ENCODE results near the gene TRAF3IP1.

Gene TRAF3IP1

GRCh38 chr2:238296638-238297457, 23.5 kb upstream of the TRAF3IP1 start:
- no peak for TF ChIP-seq MAX (IDR thresholded peaks at IDR 0.05; ENCODE audit: low read depth, low read length)
- TF ChIP-seq CTCF (IDR thresholded peaks at IDR 0.05; ENCODE audit: low read depth, low read length): no peak
- TF ChIP-seq POLR2A (IDR thresholded peaks at IDR 0.05; ENCODE audit: extremely low read depth, insufficient read length): no peak
- no peak for TF ChIP-seq MYC (IDR thresholded peaks at IDR 0.05; ENCODE audit: low read depth, low read length)

GRCh38 chr2:238299803-238300202, 20.5 kb upstream of the TRAF3IP1 start:
- H3K4me3 ChIP-seq (ENCODE audit: low read depth, low read length): no peak overlapping the region
- DNase-seq (ENCODE audit: low read depth): no peak
- TF ChIP-seq MAX (IDR thresholded peaks at IDR 0.05; ENCODE audit: low read depth, low read length) (no peak), CTCF (IDR thresholded peaks at IDR 0.05; ENCODE audit: low read depth, low read length) (no peak), POLR2A (IDR thresholded peaks at IDR 0.05; ENCODE audit: extremely low read depth, insufficient read length) (no peak), MYC (IDR thresholded peaks at IDR 0.05; ENCODE audit: low read depth, low read length) (no peak)

More at GRCh38 chr2:238296638-238297457, 23.5 kb upstream of the TRAF3IP1 start:
- no peak for DNase-seq (ENCODE audit: low read depth)
- no peak overlapping the region for H3K4me3 ChIP-seq (ENCODE audit: low read depth, low read length)

- TF ChIP-seq MYC (IDR thresholded peaks at IDR 0.05; ENCODE audit: low read depth, low read length) (no peak), POLR2A (IDR thresholded peaks at IDR 0.05; ENCODE audit: extremely low read depth, insufficient read length) (no peak), CTCF (IDR thresholded peaks at IDR 0.05; ENCODE audit: low read depth, low read length) (no peak), MAX (IDR thresholded peaks at IDR 0.05; ENCODE audit: low read depth, low read length) (no peak)
- DNase-seq (ENCODE audit: low read depth): no peak
- no peak overlapping the region for H3K4me3 ChIP-seq (ENCODE audit: low read depth, low read length)
Observed at GRCh38 chr2:238302087-238302486, 18.2 kb upstream of the TRAF3IP1 start.

GRCh38 chr2:238302751-238303150, 17.6 kb upstream of the TRAF3IP1 start:
- TF ChIP-seq MYC (IDR thresholded peaks at IDR 0.05; ENCODE audit: low read depth, low read length): no peak
- no peak for TF ChIP-seq CTCF (IDR thresholded peaks at IDR 0.05; ENCODE audit: low read depth, low read length)
- TF ChIP-seq POLR2A (IDR thresholded peaks at IDR 0.05; ENCODE audit: extremely low read depth, insufficient read length): no peak
- TF ChIP-seq MAX (IDR thresholded peaks at IDR 0.05; ENCODE audit: low read depth, low read length): no peak
- DNase-seq (ENCODE audit: low read depth): no peak
- no peak overlapping the region for H3K4me3 ChIP-seq (ENCODE audit: low read depth, low read length)

GRCh38 chr2:238304116-238304515, 16.2 kb upstream of the TRAF3IP1 start:
- H3K4me3 ChIP-seq (ENCODE audit: low read depth, low read length): no peak overlapping the region
- no peak for DNase-seq (ENCODE audit: low read depth)
- no peak for TF ChIP-seq CTCF (IDR thresholded peaks at IDR 0.05; ENCODE audit: low read depth, low read length)
- TF ChIP-seq POLR2A (IDR thresholded peaks at IDR 0.05; ENCODE audit: extremely low read depth, insufficient read length): no peak
- TF ChIP-seq MYC (IDR thresholded peaks at IDR 0.05; ENCODE audit: low read depth, low read length): no peak
- no peak for TF ChIP-seq MAX (IDR thresholded peaks at IDR 0.05; ENCODE audit: low read depth, low read length)

All from NB4 (cell line).